ENCODE results near the gene DAAM1.

Gene DAAM1

DNA sequence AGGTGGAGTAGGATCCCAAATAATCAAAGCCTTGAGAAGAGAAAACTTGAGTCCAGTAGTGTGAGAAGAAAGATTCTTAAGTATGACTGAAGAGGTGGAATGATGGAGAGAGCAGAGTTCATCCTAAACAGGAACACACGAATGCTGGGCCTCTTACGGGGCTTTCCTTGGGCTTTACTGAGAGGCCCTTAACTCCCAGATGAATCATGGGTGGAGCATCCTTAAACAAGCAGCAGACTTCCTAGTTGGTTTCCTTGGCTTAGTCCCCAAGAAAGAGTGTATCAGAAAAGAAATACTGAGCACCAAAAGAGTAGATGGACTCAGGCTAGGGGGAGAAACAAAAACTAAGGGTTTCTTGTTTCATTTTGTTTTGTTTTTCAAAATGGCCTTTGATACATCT is 144.3 kb downstream of the DAAM1 start:
- Histone ChIP-seq H3K9ac (ENCODE audit: low read depth, low read length, poor library complexity, severe bottlenecking) (no peak overlapping the region), H3K4me2 (ENCODE audit: low read depth, low read length, poor library complexity, severe bottlenecking) (no peak overlapping the region), H4K20me1 (ENCODE audit: insufficient read depth, low read length, poor library complexity, severe bottlenecking) (no peaks in the 10 kb centered on the region), H3K79me2 (ENCODE audit: insufficient read depth, low read length) (no peaks in the 10 kb centered on the region), H3K4me1 (ENCODE audit: insufficient read depth, low read length, poor library complexity, severe bottlenecking) (no peaks in the 10 kb centered on the region), H3F3A (ENCODE audit: low read depth) (no peaks in the 10 kb centered on the region), H3K9me2 (replicated peaks; ENCODE audit: low read depth, low read length) (no peaks in the 10 kb centered on the region), H2AFZ (ENCODE audit: low read length) (no peak overlapping the region), H3K9me3 (ENCODE audit: insufficient read depth, low read depth, low read length) (no peaks in the 10 kb centered on the region), H3K36me3 (ENCODE audit: insufficient read depth, low read length) (peaks cover 11% of the 10 kb centered on the region; the same call in 1 of the 2 replicates), H3K27me3 (ENCODE audit: insufficient read depth, low read length, poor library complexity, severe bottlenecking) (no peaks in the 10 kb centered on the region), H3K4me3 (ENCODE audit: low read length, poor library complexity, severe bottlenecking) (no peak overlapping the region)
- TF ChIP-seq, protein P1, sequence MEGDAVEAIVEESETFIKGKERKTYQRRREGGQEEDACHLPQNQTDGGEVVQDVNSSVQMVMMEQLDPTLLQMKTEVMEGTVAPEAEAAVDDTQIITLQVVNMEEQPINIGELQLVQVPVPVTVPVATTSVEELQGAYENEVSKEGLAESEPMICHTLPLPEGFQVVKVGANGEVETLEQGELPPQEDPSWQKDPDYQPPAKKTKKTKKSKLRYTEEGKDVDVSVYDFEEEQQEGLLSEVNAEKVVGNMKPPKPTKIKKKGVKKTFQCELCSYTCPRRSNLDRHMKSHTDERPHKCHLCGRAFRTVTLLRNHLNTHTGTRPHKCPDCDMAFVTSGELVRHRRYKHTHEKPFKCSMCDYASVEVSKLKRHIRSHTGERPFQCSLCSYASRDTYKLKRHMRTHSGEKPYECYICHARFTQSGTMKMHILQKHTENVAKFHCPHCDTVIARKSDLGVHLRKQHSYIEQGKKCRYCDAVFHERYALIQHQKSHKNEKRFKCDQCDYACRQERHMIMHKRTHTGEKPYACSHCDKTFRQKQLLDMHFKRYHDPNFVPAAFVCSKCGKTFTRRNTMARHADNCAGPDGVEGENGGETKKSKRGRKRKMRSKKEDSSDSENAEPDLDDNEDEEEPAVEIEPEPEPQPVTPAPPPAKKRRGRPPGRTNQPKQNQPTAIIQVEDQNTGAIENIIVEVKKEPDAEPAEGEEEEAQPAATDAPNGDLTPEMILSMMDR (conservative IDR thresholded peaks at IDR 0.05; ENCODE audit: low read length), result no peak
- no peak for TF ChIP-seq EZH2phosphoT487 (IDR thresholded peaks at IDR 0.05; ENCODE audit: borderline replicate concordance)

DNA sequence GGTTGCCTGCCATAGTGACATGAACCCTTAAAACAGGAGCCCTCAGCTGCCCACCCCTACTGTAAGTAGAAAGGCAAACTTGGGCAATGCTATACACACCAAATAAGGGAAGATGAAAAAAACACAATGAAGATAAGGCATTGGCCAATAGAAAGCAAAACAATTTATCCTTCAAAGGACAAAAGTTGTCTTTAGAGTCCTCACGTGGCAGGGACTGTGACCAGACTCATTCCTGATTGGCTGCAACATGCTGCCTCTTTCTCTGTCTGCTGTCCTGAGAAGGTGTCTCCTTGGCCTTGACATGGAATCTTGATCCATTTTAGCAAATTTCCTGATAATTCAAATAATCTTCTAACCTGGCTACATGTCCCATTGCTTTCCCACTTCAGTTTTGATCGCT is 144.8 kb downstream of the DAAM1 start:
- no peak for TF ChIP-seq EZH2phosphoT487 (IDR thresholded peaks at IDR 0.05; ENCODE audit: borderline replicate concordance)
- TF ChIP-seq, protein P1 (conservative IDR thresholded peaks at IDR 0.05; ENCODE audit: low read length), result no peak
- Histone ChIP-seq H2AFZ (ENCODE audit: low read length) (no peak overlapping the region), H3K4me3 (ENCODE audit: low read length, poor library complexity, severe bottlenecking) (no peak overlapping the region), H3K79me2 (ENCODE audit: insufficient read depth, low read length) (no peaks in the 10 kb centered on the region), H3K27me3 (ENCODE audit: insufficient read depth, low read length, poor library complexity, severe bottlenecking) (no peaks in the 10 kb centered on the region), H3F3A (ENCODE audit: low read depth) (no peaks in the 10 kb centered on the region), H3K9me3 (ENCODE audit: insufficient read depth, low read depth, low read length) (no peaks in the 10 kb centered on the region), H3K4me1 (ENCODE audit: insufficient read depth, low read length, poor library complexity, severe bottlenecking) (no peaks in the 10 kb centered on the region), H4K20me1 (ENCODE audit: insufficient read depth, low read length, poor library complexity, severe bottlenecking) (no peaks in the 10 kb centered on the region), H3K9ac (ENCODE audit: low read depth, low read length, poor library complexity, severe bottlenecking) (no peak overlapping the region), H3K36me3 (ENCODE audit: insufficient read depth, low read length) (peaks cover 11% of the 10 kb centered on the region; the same call in 1 of the 2 replicates), H3K4me2 (ENCODE audit: low read depth, low read length, poor library complexity, severe bottlenecking) (no peak overlapping the region), H3K9me2 (replicated peaks; ENCODE audit: low read depth, low read length) (no peaks in the 10 kb centered on the region)

DNA sequence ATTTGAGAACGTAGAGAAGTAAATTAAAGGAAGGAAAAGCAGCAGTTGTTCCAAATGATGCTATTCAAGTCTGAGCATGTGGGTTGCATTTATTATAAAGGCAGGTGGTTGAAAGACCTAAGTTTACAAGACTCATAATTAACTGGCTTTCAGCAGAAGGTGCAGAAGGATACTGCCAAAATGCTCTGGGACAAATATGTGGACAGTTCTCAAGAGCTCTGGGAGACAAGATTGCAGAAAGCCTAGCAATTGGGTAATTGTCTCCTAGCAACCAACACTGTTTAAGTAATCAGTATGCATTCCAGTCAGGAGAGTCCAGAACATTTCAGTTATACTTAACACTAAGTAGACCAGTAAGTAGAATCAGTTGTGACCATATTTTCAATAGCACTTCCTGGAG is 145.2 kb downstream of the DAAM1 start:
- Histone ChIP-seq H3K9me3 (ENCODE audit: insufficient read depth, low read depth, low read length) (no peaks in the 10 kb centered on the region), H3K36me3 (ENCODE audit: insufficient read depth, low read length) (peaks cover 11% of the 10 kb centered on the region; the same call in 1 of the 2 replicates), H3K4me1 (ENCODE audit: insufficient read depth, low read length, poor library complexity, severe bottlenecking) (no peaks in the 10 kb centered on the region), H3K79me2 (ENCODE audit: insufficient read depth, low read length) (no peaks in the 10 kb centered on the region), H3K9me2 (replicated peaks; ENCODE audit: low read depth, low read length) (no peaks in the 10 kb centered on the region), H3F3A (ENCODE audit: low read depth) (no peaks in the 10 kb centered on the region), H3K4me3 (ENCODE audit: low read length, poor library complexity, severe bottlenecking) (no peak overlapping the region), H4K20me1 (ENCODE audit: insufficient read depth, low read length, poor library complexity, severe bottlenecking) (no peaks in the 10 kb centered on the region), H3K27me3 (ENCODE audit: insufficient read depth, low read length, poor library complexity, severe bottlenecking) (no peaks in the 10 kb centered on the region), H3K4me2 (ENCODE audit: low read depth, low read length, poor library complexity, severe bottlenecking) (no peak overlapping the region), H3K9ac (ENCODE audit: low read depth, low read length, poor library complexity, severe bottlenecking) (no peak overlapping the region), H2AFZ (ENCODE audit: low read length) (no peak overlapping the region)
- TF ChIP-seq, protein P1 (conservative IDR thresholded peaks at IDR 0.05; ENCODE audit: low read length), result no peak
- no peak for TF ChIP-seq EZH2phosphoT487 (IDR thresholded peaks at IDR 0.05; ENCODE audit: borderline replicate concordance)
